ELR (cell line): ENCODE results near the gene BHLHA9.
"Not testable (repeated sequence)": the region's sequence is repeated elsewhere in the genome, so short reads cannot be mapped to it uniquely, and the experiment has no call there.

Experiments used
- DNase-seq: peaks from one replicate; pipeline ENCODE4 v3.0.0-alpha.2; 2015; ENCODE audit warnings: low read depth

Gene BHLHA9

DNA sequence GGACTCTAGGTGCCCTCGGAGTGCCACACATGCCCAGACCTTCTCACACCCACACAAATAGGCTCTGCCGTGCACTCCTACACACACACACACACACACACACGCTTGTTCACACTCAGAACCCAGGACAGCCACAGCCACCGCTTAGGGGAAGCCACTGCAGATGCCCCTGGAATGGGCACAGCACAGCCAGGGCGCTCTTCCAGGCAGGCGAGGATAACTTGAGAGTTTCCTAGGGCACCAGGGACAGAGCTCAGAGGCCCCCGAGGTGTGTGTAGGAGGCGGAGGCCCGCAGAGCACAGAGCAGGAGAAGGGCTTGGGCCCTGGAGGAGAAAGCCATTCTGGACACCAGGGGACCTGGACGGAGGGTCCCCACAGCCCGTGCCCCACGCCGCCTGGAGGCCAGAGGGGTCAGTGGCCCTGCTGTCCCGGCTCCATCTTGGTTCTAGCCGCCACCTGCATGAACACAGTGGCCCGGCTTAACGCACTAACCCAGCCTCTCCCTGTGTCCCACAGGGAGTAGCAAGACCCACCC lies 30.2 kb downstream of the BHLHA9 start:
- DNase-seq: no peak

DNA sequence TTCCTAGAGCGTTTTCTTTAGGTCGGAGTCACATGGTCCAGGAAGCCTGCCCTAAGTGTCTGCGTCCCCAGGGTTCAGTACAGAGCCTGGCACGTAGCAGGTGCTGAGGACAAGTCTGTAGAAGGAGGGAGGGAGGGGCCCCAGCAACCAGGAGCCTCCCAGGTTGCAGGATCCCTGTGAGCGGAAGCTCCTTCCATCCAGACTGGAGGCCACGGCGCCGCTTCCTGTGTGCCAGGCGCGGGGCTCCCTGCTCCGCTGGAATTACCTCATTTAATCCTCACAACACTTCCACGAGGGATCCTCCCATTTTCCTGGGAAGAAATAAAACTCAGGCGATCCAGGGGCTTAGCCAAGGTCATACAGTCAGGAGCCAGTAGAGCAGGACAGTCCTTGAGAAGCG lies 31.3 kb downstream of the BHLHA9 start:
- DNase-seq: no peak

DNA sequence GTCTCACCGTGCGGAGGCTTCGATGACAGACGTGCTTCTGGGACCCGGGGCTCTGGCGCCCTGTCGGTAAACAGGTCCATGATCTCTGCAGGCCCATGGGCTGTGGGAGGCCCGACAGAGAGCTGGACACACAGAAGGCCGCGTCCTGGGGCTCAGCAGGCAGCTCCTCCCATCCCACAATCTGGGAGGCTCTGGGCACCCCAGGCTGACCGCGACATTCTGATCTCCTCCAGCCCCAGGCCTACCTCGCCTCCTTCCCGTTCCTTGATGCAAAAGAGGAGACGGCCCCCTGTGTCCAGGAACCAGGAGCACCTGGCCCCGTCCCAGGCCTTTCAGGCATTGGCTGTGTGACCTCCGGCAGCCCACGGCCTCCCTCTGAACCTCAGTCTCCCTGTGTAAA lies 32.5 kb downstream of the BHLHA9 start:
- DNase-seq: no peak

DNA sequence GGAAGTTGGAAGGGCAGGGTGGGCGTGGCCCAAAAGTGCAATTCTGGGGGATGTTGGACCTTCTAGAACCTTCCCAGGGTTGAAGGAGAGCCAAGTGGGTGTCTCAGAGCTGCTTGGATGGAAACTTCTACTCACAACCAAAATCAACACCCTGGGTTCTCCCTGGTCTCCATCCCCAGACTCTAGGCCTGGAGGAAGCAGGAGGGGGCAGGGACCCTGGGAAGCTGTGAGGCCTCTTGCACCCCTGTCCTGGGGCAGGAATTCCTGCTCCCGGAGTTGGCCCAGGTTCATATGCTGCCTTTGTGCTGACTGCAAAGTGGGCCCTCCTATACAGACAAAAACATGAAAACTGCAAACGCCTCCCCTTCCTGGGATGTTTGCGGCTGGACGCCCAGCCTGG lies 34.3 kb downstream of the BHLHA9 start:
- no peak for DNase-seq

DNA sequence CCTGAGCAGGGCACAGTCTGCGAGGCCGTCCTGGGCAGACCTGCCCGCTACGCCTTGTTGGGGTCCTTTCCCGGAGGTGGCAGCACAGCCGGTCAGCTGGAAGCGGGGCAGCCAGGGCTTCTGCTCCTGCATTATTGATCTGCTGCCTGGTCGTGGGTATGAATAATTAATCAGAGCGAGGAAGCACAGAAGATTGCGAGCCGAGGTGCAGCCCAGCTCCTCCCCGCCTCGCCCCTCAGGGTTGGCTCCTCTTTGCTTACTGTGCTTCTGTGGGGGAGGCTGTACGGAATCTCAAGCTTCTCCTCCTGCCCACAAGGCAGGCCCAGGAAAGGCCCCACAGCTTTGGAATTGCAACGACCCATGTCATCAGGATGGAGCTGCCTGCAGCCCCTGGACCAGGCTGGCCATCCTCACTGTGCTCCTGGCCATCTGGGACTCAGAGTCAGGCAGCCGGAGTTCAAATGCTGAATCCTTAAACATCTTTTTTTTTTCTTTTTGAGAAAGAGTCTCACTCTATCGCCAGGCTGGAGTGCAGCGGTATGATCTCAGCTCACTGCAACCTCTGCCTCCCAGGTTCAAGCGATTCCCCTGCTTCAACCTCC lies 34.8 kb downstream of the BHLHA9 start:
- DNase-seq: no peak

DNA sequence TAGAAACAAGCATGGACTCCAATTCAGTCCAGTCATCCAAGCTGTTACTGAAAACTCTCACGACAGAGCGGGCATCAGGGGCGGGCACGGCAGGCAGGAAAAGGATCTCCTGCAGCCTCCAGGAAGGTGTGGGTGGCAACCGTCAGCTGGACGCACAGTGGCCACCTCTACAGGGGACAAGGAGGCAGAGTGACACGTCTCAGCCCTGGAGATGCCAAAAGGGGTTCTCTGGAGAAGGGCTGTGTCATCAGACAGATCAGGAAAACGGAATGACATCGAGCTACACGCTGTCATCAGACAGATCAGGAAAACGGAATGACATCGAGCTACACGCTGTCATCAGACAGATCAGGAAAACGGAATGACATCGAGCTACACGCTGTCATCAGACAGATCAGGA lies 37.6 kb downstream of the BHLHA9 start:
- DNase-seq: not testable (repeated sequence)

DNA sequence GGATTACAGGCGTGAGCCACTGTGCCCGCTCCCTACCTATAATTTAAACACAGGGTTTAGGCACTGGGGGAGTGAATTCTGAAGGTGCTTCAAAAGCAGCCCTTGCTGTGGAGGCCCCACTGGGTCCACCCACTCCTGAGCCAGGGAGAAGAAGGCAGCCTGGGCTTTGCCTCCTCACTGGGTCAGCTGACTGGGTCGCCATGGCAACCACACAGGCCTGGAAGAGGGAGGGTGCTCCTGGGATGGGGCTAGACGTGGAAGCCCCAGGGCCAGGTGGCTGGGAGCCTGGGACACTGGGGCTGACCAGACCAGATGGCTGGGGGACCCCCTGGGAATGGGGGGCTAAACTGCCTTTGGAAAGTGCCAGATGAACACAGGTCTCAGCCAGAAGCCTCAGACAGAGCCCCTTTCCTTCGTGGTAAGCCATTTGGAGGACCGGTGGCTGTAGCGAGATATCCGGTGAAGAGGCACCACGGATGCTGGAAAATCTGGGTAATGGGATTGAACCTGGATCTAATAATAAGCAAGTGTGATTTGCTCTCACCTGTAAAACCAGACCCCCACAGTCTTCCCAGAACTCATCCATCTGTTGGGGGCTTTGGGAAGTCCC lies 42.1 kb downstream of the BHLHA9 start:
- no peak for DNase-seq

DNA sequence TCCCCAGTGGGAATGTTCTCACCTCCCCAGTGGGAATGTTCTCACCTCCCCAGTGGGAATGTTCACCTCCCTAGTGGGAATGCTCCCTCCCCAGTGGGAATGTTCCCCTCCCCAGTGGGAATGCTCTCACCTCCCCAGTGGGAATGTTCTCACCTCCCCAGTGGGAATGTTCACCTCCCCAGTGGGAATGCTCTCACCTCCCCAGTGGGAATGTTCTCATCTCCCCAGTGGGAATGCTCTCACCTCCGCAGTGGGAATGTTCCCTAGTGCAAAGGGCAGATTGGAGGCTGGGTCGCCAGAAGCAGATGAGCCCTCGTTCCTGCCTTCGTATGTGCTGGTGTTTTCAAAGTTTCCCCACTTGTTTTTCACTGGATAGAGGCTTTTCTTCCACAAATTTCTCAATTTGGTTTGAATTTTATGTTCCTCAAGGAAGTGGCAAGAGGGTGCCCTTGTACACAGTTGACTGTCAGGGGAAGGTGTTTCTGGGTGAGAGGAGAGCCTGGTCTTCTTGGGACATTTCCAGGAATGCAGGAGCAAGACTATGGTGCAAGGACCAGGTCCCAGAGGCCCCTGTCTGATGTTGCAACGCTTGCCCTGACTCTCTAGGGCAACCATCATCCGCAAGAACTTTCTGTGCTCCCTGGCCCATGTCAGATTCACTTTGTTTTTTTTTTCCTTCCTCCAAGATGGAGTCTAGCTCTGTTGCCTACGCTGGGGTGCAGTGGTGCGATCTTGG lies 43.2 kb downstream of the BHLHA9 start:
- no peak for DNase-seq

DNA sequence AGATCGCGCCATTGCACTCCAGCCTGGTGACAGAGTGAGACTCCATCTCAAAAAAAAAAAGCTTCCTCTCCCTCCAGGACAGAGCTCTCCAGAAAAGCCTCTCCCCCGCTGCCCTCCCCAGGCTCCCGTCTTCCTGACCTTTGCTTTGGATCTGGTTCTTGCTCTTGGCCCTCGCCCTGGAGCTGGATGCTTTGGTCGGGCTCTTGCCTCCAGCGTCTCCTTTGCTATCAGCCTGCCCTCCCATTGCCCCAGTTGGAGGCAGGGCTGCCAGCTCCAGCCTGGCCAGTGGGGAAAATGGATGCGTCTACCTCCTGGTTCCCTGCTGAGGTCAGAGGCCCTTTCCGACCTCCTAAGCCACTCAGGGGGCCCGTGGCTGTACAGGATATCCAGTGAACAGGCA lies 45.2 kb downstream of the BHLHA9 start:
- DNase-seq: no peak

DNA sequence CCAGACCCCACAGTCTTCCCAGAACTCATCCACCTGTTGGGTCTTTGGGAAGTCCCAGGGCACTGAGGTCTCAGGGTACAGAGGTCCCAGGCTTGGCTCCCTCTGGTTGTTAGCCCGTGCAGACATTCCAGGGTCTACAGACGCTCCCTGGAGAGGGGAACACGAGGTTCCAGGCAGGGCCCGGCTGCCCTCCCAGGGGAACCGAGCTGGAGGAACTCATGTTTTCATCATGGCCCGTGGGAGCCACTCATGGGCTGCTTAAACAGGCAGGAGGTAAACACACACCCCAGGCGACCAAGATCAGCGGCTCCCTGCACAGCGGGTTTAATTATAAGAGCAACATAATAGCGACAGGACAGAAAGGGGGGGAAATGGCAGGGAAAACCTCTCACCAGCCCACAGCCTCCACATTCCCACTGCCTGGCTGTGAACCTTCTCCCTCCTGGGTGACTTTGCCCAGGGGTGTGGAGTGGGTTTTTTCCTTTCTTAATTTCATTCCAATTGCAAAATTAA lies 45.7 kb downstream of the BHLHA9 start:
- no peak for DNase-seq
